Fibroblast of lung (primary cell): ENCODE data around the gene COL4A5. TPM values are rescaled to one million over a fixed set of nuclear protein-coding genes. Genes with fewer than 3 reads are reported as not detected.
A peak's percentile ranks its signal among the peaks of the same experiment; 100 is the strongest.

Experiments
- DNase-seq, 2 donors: peaks; one replicate each; pipeline versions ENCODE4 v3.0.0 to v3.0.0-alpha.2; 2010; ENCODE audit warnings: low read depth in 2 of 2
- H2AFZ ChIP-seq: 2 replicates; pipeline ENCODE4 v1.5.1; 2012; ENCODE audit warnings: low read length, control low read depth, inconsistent platforms
- H3K27ac ChIP-seq: 2 replicates; pipeline ENCODE4 v1.5.1; 2011; ENCODE audit warnings: low read length, control low read depth; ENCODE audit not compliant: insufficient read depth
- H3K27me3 ChIP-seq: 2 replicates; pipeline ENCODE4 v1.5.1; 2011; ENCODE audit warnings: mild to moderate bottlenecking, low read length; ENCODE audit not compliant: control insufficient read depth, insufficient read depth
- H3K36me3 ChIP-seq: 2 replicates; pipeline ENCODE4 v1.5.1; 2011; ENCODE audit warnings: low read length; ENCODE audit not compliant: control insufficient read depth, insufficient read depth
- H3K4me1 ChIP-seq: 2 replicates; pipeline ENCODE4 v1.5.1; 2011; ENCODE audit warnings: low read length; ENCODE audit not compliant: control insufficient read depth, insufficient read depth; ENCODE audit errors: extremely low read depth
- H3K4me2 ChIP-seq: 2 replicates; pipeline ENCODE4 v1.5.1; 2011; ENCODE audit warnings: low read length, control low read depth; ENCODE audit not compliant: insufficient read depth; ENCODE audit errors: extremely low read depth
- H3K4me3 ChIP-seq, 4 experiments: fragments of 200-600 bp in 1 of 4; sonication (generic) in 1 of 4; replicated peaks in 1 of 4; 2 replicates each; pipeline ENCODE4 v1.5.1; 2011 to 2016; ENCODE audit warnings: low read length in 4 of 4, low read depth in 3 of 4, mild to moderate bottlenecking in 3 of 4, control low read depth in 2 of 4, inconsistent platforms in 1 of 4, mixed read lengths in 1 of 4; ENCODE audit not compliant: insufficient read depth in 1 of 4; ENCODE audit errors: control extremely low read depth in 1 of 4
- H3K79me2 ChIP-seq: 2 replicates; pipeline ENCODE4 v1.5.1; 2012; ENCODE audit warnings: mild to moderate bottlenecking, low read length, inconsistent platforms; ENCODE audit not compliant: control insufficient read depth, insufficient read depth
- H3K9ac ChIP-seq: 2 replicates; pipeline ENCODE4 v1.5.1; 2011; ENCODE audit warnings: mild to moderate bottlenecking, low read length, control low read depth; ENCODE audit not compliant: insufficient read depth
- H3K9me3 ChIP-seq: 2 replicates; pipeline ENCODE4 v1.5.1; 2012; ENCODE audit warnings: low read depth, low read length; ENCODE audit not compliant: control insufficient read depth, insufficient read depth
- H4K20me1 ChIP-seq: 2 replicates; pipeline ENCODE4 v1.5.1; 2011; ENCODE audit warnings: low read length; ENCODE audit not compliant: control insufficient read depth, insufficient read depth; ENCODE audit errors: extremely low read depth
- CTCF ChIP-seq, 2 donors: IDR thresholded peaks in 1 of 2; conservative IDR thresholded peaks in 1 of 2; 1 replicate in 1 of 2; 2 replicates in 1 of 2; pipeline ENCODE4 v1.5.1; 2011 to 2012; ENCODE audit warnings: low read length in 2 of 2, control low read depth in 1 of 2, inconsistent platforms in 1 of 2, low read depth in 1 of 2, mild to moderate bottlenecking in 1 of 2
- EZH2 ChIP-seq: IDR thresholded peaks from 2 replicates; pipeline ENCODE4 v1.5.1; 2012; ENCODE audit warnings: low read length, control low read depth, mild to moderate bottlenecking; ENCODE audit errors: missing control alignments
- polyA plus RNA-seq, 2 donors: library from polyadenylated mRNA; depleted of rRNA in 1 of 2; stranded (reverse) in 1 of 2; unstranded in 1 of 2; fragments of >200 nt; gene quantifications; 2 replicates each; pipeline ENCODE4 v1.2.1, GENCODE V29; 2011 to 2012; ENCODE audit warnings: missing spikeins in 1 of 2
- total RNA-seq: library from RNA; depleted of rRNA; stranded (reverse); fragments of >200 nt; gene quantifications from 2 replicates; pipeline ENCODE4 v1.2.1, GENCODE V29; 2014

The COL4A5 gene
- total and polyA plus RNA-seq, 2 donors (not counting 1 experiment from before 2014, with no cell fraction given), result 4.9 to 54.7 TPM

GRCh38 chrX:108641589-108642272 is 202.1 kb downstream of the COL4A5 start:
- Histone ChIP-seq H3K4me1 (no peaks in the 10 kb centered on the region), H3K27ac (no peak overlapping the region), H3K79me2 (no peaks in the 10 kb centered on the region), H3K4me2 (no peak overlapping the region), H4K20me1 (no peaks in the 10 kb centered on the region), H3K27me3 (no peaks in the 10 kb centered on the region), H3K4me3 (no peak overlapping the region), H3K9me3 (no peaks in the 10 kb centered on the region), H3K9ac (no peak overlapping the region), H2AFZ (no peak overlapping the region), H3K36me3 (no peaks in the 10 kb centered on the region)
- no peak for TF ChIP-seq CTCF (conservative IDR thresholded peaks at IDR 0.05 in 1 of 2, IDR thresholded peaks at IDR 0.05 in 1 of 2; ENCODE audit: low read depth in 1 of 2, low read length in 2 of 2)
- no peak for TF ChIP-seq EZH2
- no peak for DNase-seq

- Histone ChIP-seq H3K9me3 (no peaks in the 10 kb centered on the region), H3K4me1 (no peaks in the 10 kb centered on the region), H3K9ac (no peak overlapping the region), H3K27me3 (no peaks in the 10 kb centered on the region), H3K4me2 (no peak overlapping the region), H3K4me3 (no peak overlapping the region), H2AFZ (no peak overlapping the region), H3K27ac (no peak overlapping the region), H3K79me2 (no peaks in the 10 kb centered on the region), H4K20me1 (no peaks in the 10 kb centered on the region), H3K36me3 (no peaks in the 10 kb centered on the region)
- no peak for TF ChIP-seq EZH2
- TF ChIP-seq CTCF (conservative IDR thresholded peaks at IDR 0.05 in 1 of 2, IDR thresholded peaks at IDR 0.05 in 1 of 2; ENCODE audit: low read depth in 1 of 2, low read length in 2 of 2), result no peak
- DNase-seq, result no peak
Observed at GRCh38 chrX:108642273-108642628, 202.6 kb downstream of the COL4A5 start.

GRCh38 chrX:108664701-108665100 is 225.1 kb downstream of the COL4A5 start:
- TF ChIP-seq EZH2 (no peak), CTCF (conservative IDR thresholded peaks at IDR 0.05 in 1 of 2, IDR thresholded peaks at IDR 0.05 in 1 of 2; ENCODE audit: low read depth in 1 of 2, low read length in 2 of 2) (no peak)
- H2AFZ ChIP-seq, result no peak overlapping the region
- no peaks in the 10 kb centered on the region for H3K27me3 ChIP-seq
- DNase-seq, result peak in 1 of 2 donors; percentile 2
- H3K9me3 ChIP-seq, result no peaks in the 10 kb centered on the region
- no peak overlapping the region for H3K4me3 ChIP-seq
- no peaks in the 10 kb centered on the region for H4K20me1 ChIP-seq
- H3K4me2 ChIP-seq, result no peak overlapping the region
- no peaks in the 10 kb centered on the region for H3K79me2 ChIP-seq
- no peak overlapping the region for H3K27ac ChIP-seq
- H3K4me1 ChIP-seq, result no peaks in the 10 kb centered on the region
- no peaks in the 10 kb centered on the region for H3K36me3 ChIP-seq
- H3K9ac ChIP-seq, result no peak overlapping the region
